B cell (primary cell): ENCODE data around the gene PBX1. TPM values are rescaled to one million over a fixed set of nuclear protein-coding genes. Genes with fewer than 3 reads are reported as not detected.
"Not testable (repeated sequence)": the region's sequence is repeated elsewhere in the genome, so short reads cannot be mapped to it uniquely, and the experiment has no call there.

Experiments
- ATAC-seq: fragments of 200-7000 bp; cut with Tn5 transposase; one replicate; pipeline ENCODE4 v1.10.0; 2021; ENCODE audit warnings: low read depth, mild to moderate bottlenecking, moderate number of reproducible peaks, moderate library complexity
- CTCF ChIA-PET: fragments of 350-600 bp; sonication (Branson Sonifier 250); formaldehyde crosslinking; loops from one replicate; lab custom pipeline; 2021; ENCODE audit warnings: antibody characterized with exemption, inconsistent platforms; lab: Charles Lee
- POLR2A ChIA-PET: fragments of 350-600 bp; sonication (Branson Sonifier 250); formaldehyde crosslinking; loops from one replicate; lab custom pipeline; 2021; ENCODE audit warnings: antibody characterized with exemption; lab: Charles Lee
- DNase-seq: peaks from one replicate; pipeline ENCODE4 v3.0.0; 2013
- H2AFZ ChIP-seq: 2 replicates; pipeline ENCODE4 v1.6.1; 2012; ENCODE audit warnings: mild to moderate bottlenecking, low read depth, low read length; ENCODE audit not compliant: insufficient read depth, poor library complexity, severe bottlenecking
- H3K27ac ChIP-seq, 2 donors: 1 replicate in 1 of 2; 2 replicates in 1 of 2; pipeline ENCODE4 v1.5.1; 2012 to 2013; ENCODE audit warnings: low read length in 2 of 2, mild to moderate bottlenecking in 2 of 2, moderate library complexity in 1 of 2
- H3K27me3 ChIP-seq, 4 experiments: fragments of 200-600 bp in 1 of 4; sonication (generic) in 1 of 4; replicated peaks in 1 of 4; 1 replicate in 2 of 4; 2 replicates in 2 of 4; pipeline versions ENCODE4 v1.6.1 to v1.7.0; 2013 to 2016; ENCODE audit warnings: low read length in 3 of 4, mild to moderate bottlenecking in 2 of 4, mixed read lengths in 1 of 4, moderate library complexity in 1 of 4; ENCODE audit not compliant: insufficient read depth in 4 of 4, control insufficient read depth in 3 of 4; ENCODE audit errors: control extremely low read depth in 1 of 4
- H3K36me3 ChIP-seq, 2 experiments: replicated peaks in 1 of 2; 1 replicate in 1 of 2; 2 replicates in 1 of 2; pipeline versions ENCODE4 v1.6.1 to v1.7.1; 2013; ENCODE audit warnings: low read length in 1 of 2; ENCODE audit not compliant: insufficient read depth in 2 of 2, control insufficient read depth in 1 of 2; ENCODE audit errors: control extremely low read depth in 1 of 2, extremely low read depth in 1 of 2
- H3K4me1 ChIP-seq, 2 donors: fragments of 200-600 bp in 1 of 2; sonication (generic) in 1 of 2; 1 replicate in 1 of 2; 2 replicates in 1 of 2; pipeline versions ENCODE4 v1.5.1 to v1.6.1; 2013 to 2017; ENCODE audit warnings: low read length in 2 of 2; ENCODE audit not compliant: control insufficient read depth in 2 of 2, insufficient read depth in 2 of 2
- H3K4me2 ChIP-seq: replicated peaks from 2 replicates; pipeline ENCODE3; 2012; ENCODE audit warnings: mild to moderate bottlenecking, low read depth, low read length; ENCODE audit not compliant: poor library complexity, severe bottlenecking
- H3K4me3 ChIP-seq, 5 experiments: fragments of 200-600 bp in 1 of 5; sonication (generic) in 1 of 5; 1 replicate in 3 of 5; 2 replicates in 2 of 5; pipeline versions ENCODE4 v1.5.1 to v1.7.0; 2011 to 2016; ENCODE audit warnings: low read length in 4 of 5, mild to moderate bottlenecking in 4 of 5, low read depth in 2 of 5, control low read depth in 1 of 5, moderate library complexity in 1 of 5; ENCODE audit not compliant: insufficient read depth in 1 of 5; ENCODE audit errors: control extremely low read depth in 1 of 5, extremely low read depth in 1 of 5
- H3K79me2 ChIP-seq: fragments of 200-600 bp; sonication (generic); one replicate; pipeline ENCODE4 v1.6.0; 2016; ENCODE audit warnings: low read length; ENCODE audit not compliant: control insufficient read depth, insufficient read depth
- H3K9ac ChIP-seq: fragments of 200-600 bp; sonication (generic); 2 replicates; pipeline ENCODE4 v1.6.1; 2017; ENCODE audit warnings: mild to moderate bottlenecking, low read length, moderate library complexity
- H3K9me3 ChIP-seq, 3 donors: one replicate each; pipeline versions ENCODE4 v1.6.1 to v1.7.1; 2013; ENCODE audit warnings: low read length in 2 of 3; ENCODE audit not compliant: control insufficient read depth in 2 of 3, insufficient read depth in 1 of 3; ENCODE audit errors: control extremely low read depth in 1 of 3
- H4K20me1 ChIP-seq: 2 replicates; pipeline ENCODE4 v1.6.0; 2012; ENCODE audit warnings: mild to moderate bottlenecking, low read length; ENCODE audit not compliant: insufficient read depth, control insufficient read depth, poor library complexity, severe bottlenecking
- H3K27ac Mint-ChIP-seq: one replicate; pipeline ENCODE4 v1.8.0; 2021; ENCODE audit warnings: mixed read lengths
- H3K27me3 Mint-ChIP-seq: one replicate; pipeline ENCODE4 v1.8.0; 2021; ENCODE audit warnings: mixed read lengths
- H3K4me1 Mint-ChIP-seq: one replicate; pipeline ENCODE4 v1.8.0; 2021; ENCODE audit warnings: mixed read lengths
- H3K4me3 Mint-ChIP-seq: one replicate; pipeline ENCODE4 v1.8.0; 2021; ENCODE audit warnings: mixed read lengths
- H3K9me3 Mint-ChIP-seq: one replicate; pipeline ENCODE4 v1.8.0; 2022; ENCODE audit warnings: mixed read lengths; ENCODE audit not compliant: insufficient read depth
- WGBS: methylation state at CpG from one replicate; pipeline ENCODE4 v1.1.5; 2013; ENCODE audit warnings: missing lambda C conversion rate; ENCODE audit not compliant: insufficient coverage; 5-methylcytosine and 5-hydroxymethylcytosine counted together
- intact Hi-C: fragments of 100-400 bp; cut with micrococcal nuclease; formaldehyde crosslinking; loops from one replicate; pipeline ENCODE4 v1.10.0; 2022
- polyA plus RNA-seq: library from polyadenylated mRNA; depleted of rRNA; stranded (reverse); fragments of >200 nt; gene quantifications from 2 replicates; pipeline ENCODE4 v1.2.3, GENCODE V29; 2012
- total RNA-seq, 2 donors: library from RNA; stranded (reverse); fragments of 120-200 nt in 1 of 2; gene quantifications; 1 replicate in 1 of 2; 2 replicates in 1 of 2; pipeline versions ENCODE4 v1.2.3 to v1.2.4, GENCODE V29; 2013 to 2022
- TF ChIP-seq, protein P1 (sequence below): fragments of 200-600 bp; IDR thresholded peaks from one replicate; pipeline ENCODE4 v1.8.0; 2022; ENCODE audit warnings: antibody characterized with exemption, mild to moderate bottlenecking

Gene PBX1
- total and polyA plus RNA-seq, 2 donors (not counting 1 experiment from before 2014, with no cell fraction given): 0.32 TPM; not detected in 1

DNA sequence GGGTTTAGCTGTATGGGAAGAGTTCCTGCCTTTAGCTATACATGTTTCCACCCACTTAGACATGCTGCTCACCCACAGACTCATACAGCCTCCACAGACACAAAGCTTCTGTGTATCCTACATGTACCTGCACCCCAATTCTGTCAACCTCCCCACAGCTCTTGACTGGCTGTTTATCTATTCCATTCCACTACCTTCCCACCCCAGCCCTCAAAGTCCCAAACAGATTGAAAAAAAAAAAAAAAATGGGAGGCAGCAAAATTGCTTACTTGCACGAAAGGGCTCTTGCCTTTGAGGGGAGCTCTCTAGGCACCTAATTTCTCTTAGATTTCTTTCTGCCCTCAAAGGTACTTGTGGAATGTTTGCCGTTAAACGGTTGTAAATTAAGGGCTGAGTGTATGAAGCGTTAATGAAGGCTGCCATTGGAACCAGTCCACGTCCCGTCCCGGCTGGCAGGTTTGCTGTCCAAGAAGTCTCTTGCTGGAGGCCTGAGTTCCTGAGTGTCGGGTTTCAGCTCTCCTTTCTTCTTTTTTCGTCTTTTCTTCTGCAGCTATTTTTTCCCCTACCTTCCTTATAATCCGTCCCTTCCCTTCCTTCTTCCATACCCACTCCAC lies 43.6 kb downstream of the PBX1 start:
- Histone ChIP-seq H3K4me3 (no peak overlapping the region), H3K9ac (no peak overlapping the region), H2AFZ (no peak overlapping the region), H3K79me2 (no peaks in the 10 kb centered on the region), H3K4me2 (no peak overlapping the region), H3K27me3 (no peaks in the 10 kb centered on the region), H4K20me1 (no peaks in the 10 kb centered on the region), H3K36me3 (no peaks in the 10 kb centered on the region), H3K4me1 (no peaks in the 10 kb centered on the region), H3K9me3 (no peaks in the 10 kb centered on the region), H3K27ac (no peak overlapping the region)
- CTCF ChIA-PET: no interaction called here
- TF ChIP-seq, protein P1, sequence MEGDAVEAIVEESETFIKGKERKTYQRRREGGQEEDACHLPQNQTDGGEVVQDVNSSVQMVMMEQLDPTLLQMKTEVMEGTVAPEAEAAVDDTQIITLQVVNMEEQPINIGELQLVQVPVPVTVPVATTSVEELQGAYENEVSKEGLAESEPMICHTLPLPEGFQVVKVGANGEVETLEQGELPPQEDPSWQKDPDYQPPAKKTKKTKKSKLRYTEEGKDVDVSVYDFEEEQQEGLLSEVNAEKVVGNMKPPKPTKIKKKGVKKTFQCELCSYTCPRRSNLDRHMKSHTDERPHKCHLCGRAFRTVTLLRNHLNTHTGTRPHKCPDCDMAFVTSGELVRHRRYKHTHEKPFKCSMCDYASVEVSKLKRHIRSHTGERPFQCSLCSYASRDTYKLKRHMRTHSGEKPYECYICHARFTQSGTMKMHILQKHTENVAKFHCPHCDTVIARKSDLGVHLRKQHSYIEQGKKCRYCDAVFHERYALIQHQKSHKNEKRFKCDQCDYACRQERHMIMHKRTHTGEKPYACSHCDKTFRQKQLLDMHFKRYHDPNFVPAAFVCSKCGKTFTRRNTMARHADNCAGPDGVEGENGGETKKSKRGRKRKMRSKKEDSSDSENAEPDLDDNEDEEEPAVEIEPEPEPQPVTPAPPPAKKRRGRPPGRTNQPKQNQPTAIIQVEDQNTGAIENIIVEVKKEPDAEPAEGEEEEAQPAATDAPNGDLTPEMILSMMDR: no peak
- peaks cover 9% of the 10 kb centered on the region for H3K27me3 Mint-ChIP-seq
- 17% methylated on average over 8 of the region's 10 CpGs for WGBS
- intact Hi-C loops: no loop called here
- no peaks in the 10 kb centered on the region for H3K9me3 Mint-ChIP-seq
- no peak for DNase-seq
- H3K4me1 Mint-ChIP-seq: no peaks in the 10 kb centered on the region
- POLR2A ChIA-PET: no interaction called here
- no peak overlapping the region for H3K27ac Mint-ChIP-seq
- H3K4me3 Mint-ChIP-seq: no peak overlapping the region
- ATAC-seq: no peak

DNA sequence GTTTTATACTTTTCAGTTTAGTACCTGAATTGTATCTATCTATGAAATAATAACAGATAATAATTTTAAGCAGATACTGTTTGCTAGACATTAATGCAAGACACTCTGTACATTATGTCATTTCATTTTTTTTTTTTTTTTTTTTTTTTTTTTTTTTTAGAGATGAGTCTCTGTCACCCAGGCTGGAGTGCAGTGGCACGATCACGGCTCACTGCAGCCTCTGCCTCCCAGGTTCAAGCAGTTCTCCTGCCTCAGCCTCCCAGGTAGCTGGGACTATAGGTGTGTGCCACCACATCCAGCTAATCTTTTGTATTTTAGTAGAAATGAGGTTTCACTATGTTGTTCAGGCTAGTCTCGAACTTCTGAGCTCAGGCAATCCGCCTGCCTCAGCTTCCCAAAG lies 44.8 kb downstream of the PBX1 start:
- CTCF ChIA-PET, H3K9me3 Mint-ChIP-seq, H3K27me3 Mint-ChIP-seq, H3K4me2 ChIP-seq, H3K4me1 ChIP-seq, H3K36me3 ChIP-seq, H3K27ac Mint-ChIP-seq, POLR2A ChIA-PET, H3K9ac ChIP-seq, H3K9me3 ChIP-seq, H4K20me1 ChIP-seq, DNase-seq, H3K4me1 Mint-ChIP-seq, H3K4me3 Mint-ChIP-seq, ATAC-seq, intact Hi-C loops, H3K79me2 ChIP-seq, H3K27me3 ChIP-seq, H2AFZ ChIP-seq, H3K27ac ChIP-seq, H3K4me3 ChIP-seq: not testable (repeated sequence)
- 100% methylated on average over 2 of the region's 4 CpGs for WGBS
